NB4 (cell line): ENCODE measurements around the gene ZNF585A.

ENCODE experiments used
- MYC ChIP-seq: IDR thresholded peaks from 2 replicates; pipeline ENCODE4 v1.6.1; 2011; ENCODE audit warnings: low read depth, low read length
- TF ChIP-seq, protein P1 (sequence below): IDR thresholded peaks from one replicate; pipeline ENCODE4 v1.5.1; 2012; ENCODE audit warnings: low read depth, low read length
- TF ChIP-seq, protein P2 (sequence below): IDR thresholded peaks from 2 replicates; pipeline ENCODE4 v1.6.1; 2011; ENCODE audit warnings: low read depth, low read length

DNA sequence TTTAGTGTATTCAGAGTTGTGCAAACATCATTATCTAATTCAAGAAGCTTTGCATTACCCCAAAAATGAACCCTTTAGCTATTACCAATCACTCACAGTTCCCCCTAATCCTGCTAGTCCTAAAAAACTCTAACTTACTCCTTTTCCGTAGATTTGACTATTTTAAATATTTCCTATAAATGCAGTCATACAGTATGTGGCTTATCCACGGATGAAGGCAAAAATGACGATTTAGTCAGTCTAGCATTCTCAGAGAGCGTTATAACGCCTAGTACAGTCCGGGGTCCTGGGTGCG is 44.9 kb upstream of the ZNF585A start:
- TF ChIP-seq MYC = no peak
- TF ChIP-seq, protein P1, sequence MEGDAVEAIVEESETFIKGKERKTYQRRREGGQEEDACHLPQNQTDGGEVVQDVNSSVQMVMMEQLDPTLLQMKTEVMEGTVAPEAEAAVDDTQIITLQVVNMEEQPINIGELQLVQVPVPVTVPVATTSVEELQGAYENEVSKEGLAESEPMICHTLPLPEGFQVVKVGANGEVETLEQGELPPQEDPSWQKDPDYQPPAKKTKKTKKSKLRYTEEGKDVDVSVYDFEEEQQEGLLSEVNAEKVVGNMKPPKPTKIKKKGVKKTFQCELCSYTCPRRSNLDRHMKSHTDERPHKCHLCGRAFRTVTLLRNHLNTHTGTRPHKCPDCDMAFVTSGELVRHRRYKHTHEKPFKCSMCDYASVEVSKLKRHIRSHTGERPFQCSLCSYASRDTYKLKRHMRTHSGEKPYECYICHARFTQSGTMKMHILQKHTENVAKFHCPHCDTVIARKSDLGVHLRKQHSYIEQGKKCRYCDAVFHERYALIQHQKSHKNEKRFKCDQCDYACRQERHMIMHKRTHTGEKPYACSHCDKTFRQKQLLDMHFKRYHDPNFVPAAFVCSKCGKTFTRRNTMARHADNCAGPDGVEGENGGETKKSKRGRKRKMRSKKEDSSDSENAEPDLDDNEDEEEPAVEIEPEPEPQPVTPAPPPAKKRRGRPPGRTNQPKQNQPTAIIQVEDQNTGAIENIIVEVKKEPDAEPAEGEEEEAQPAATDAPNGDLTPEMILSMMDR = no peak
- TF ChIP-seq, protein P2, sequence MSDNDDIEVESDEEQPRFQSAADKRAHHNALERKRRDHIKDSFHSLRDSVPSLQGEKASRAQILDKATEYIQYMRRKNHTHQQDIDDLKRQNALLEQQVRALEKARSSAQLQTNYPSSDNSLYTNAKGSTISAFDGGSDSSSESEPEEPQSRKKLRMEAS = no peak
